Keratinocyte (primary cell): ENCODE data around the gene SLC35D2. TPM values are rescaled to one million over a fixed set of nuclear protein-coding genes. Genes with fewer than 3 reads are reported as not detected.

Source experiments
- DNase-seq: peaks from one replicate; pipeline ENCODE4 v3.0.0-alpha.2; 2011; ENCODE audit warnings: low read depth, missing footprints, low spot score
- FAIRE-seq: peaks from 2 replicates; lab custom pipeline; 2011; peaks lifted over from hg19 to GRCh38; lab: Jason Lieb, UNC
- H2AFZ ChIP-seq: 2 replicates; pipeline ENCODE4 v1.6.0; 2012; ENCODE audit warnings: low read length, control low read depth, inconsistent platforms; ENCODE audit not compliant: control insufficient read depth
- H3K27ac ChIP-seq: 2 replicates; pipeline ENCODE4 v1.5.1; 2011; ENCODE audit warnings: low read length; ENCODE audit not compliant: control insufficient read depth, insufficient read depth
- H3K27me3 ChIP-seq: 3 replicates; pipeline ENCODE4 v1.6.0; 2011; ENCODE audit warnings: low read length; ENCODE audit not compliant: control insufficient read depth, insufficient read depth; ENCODE audit errors: extremely low read depth
- H3K36me3 ChIP-seq, 2 experiments: 2 replicates in 1 of 2; 3 replicates in 1 of 2; pipeline ENCODE4 v1.5.1; 2011; ENCODE audit warnings: low read length in 2 of 2, mild to moderate bottlenecking in 1 of 2; ENCODE audit not compliant: control insufficient read depth in 2 of 2, insufficient read depth in 2 of 2; ENCODE audit errors: extremely low read depth in 1 of 2
- H3K4me1 ChIP-seq: 3 replicates; pipeline ENCODE4 v1.5.1; 2011; ENCODE audit warnings: low read length; ENCODE audit not compliant: control insufficient read depth, insufficient read depth; ENCODE audit errors: extremely low read depth
- H3K4me2 ChIP-seq: 3 replicates; pipeline ENCODE4 v1.6.0; 2011; ENCODE audit warnings: low read depth, low read length; ENCODE audit not compliant: control insufficient read depth, insufficient read depth; ENCODE audit errors: extremely low read depth
- H3K4me3 ChIP-seq, 3 experiments: fragments of 200-600 bp in 1 of 3; sonication (generic) in 1 of 3; 2 replicates in 2 of 3; 3 replicates in 1 of 3; pipeline ENCODE4 v1.5.1; 2011 to 2016; ENCODE audit warnings: low read length in 3 of 3, mild to moderate bottlenecking in 3 of 3, control low read depth in 2 of 3, inconsistent platforms in 1 of 3, low read depth in 1 of 3, mixed read lengths in 1 of 3, mixed run types in 1 of 3, moderate library complexity in 1 of 3; ENCODE audit not compliant: control insufficient read depth in 2 of 3, insufficient read depth in 2 of 3; ENCODE audit errors: extremely low read depth in 1 of 3
- H3K79me2 ChIP-seq: 2 replicates; pipeline ENCODE4 v1.6.0; 2012; ENCODE audit warnings: low read length; ENCODE audit not compliant: control insufficient read depth, insufficient read depth
- H3K9ac ChIP-seq: 3 replicates; pipeline ENCODE4 v1.6.0; 2011; ENCODE audit warnings: low read length; ENCODE audit not compliant: control insufficient read depth, insufficient read depth; ENCODE audit errors: extremely low read depth
- H3K9me1 ChIP-seq: 3 replicates; pipeline ENCODE4 v1.6.0; 2011; ENCODE audit warnings: low read length; ENCODE audit not compliant: control insufficient read depth, insufficient read depth; ENCODE audit errors: extremely low read depth
- H3K9me3 ChIP-seq: 2 replicates; pipeline ENCODE4 v1.5.1; 2012; ENCODE audit warnings: low read depth, low read length; ENCODE audit not compliant: control insufficient read depth
- H4K20me1 ChIP-seq: 3 replicates; pipeline ENCODE4 v1.6.0; 2011; ENCODE audit warnings: low read length; ENCODE audit not compliant: control insufficient read depth, insufficient read depth; ENCODE audit errors: extremely low read depth
- EZH2 ChIP-seq: IDR thresholded peaks from one replicate; pipeline ENCODE4 v1.6.1; 2012; ENCODE audit warnings: inconsistent platforms, mild to moderate bottlenecking, low read length, moderate library complexity
- dilution Hi-C: fragments of 300-500 bp; cut with MboI; formaldehyde crosslinking; loops from one replicate; pipeline ENCODE4 v1.7.0; 2020; ENCODE audit warnings: low sequenced_read_pairs; ENCODE audit not compliant: extremely low pct_ligation_motif_present
- polyA plus RNA-seq, 5 experiments: library from polyadenylated mRNA; depleted of rRNA in 3 of 5; stranded (reverse) in 3 of 5; stranded (forward) in 1 of 5; unstranded in 1 of 5; fragments of >200 nt; gene quantifications; 1 replicate in 1 of 5; 2 replicates in 3 of 5; 3 replicates in 1 of 5; pipeline versions ENCODE4 v1.2.1 to v1.2.3, GENCODE V29; 2011 to 2012; ENCODE audit warnings: missing spikeins in 2 of 5, low read depth in 1 of 5, low replicate concordance in 1 of 5
- TF ChIP-seq, protein P1 (sequence below), 3 experiments: IDR thresholded peaks in 1 of 3; conservative IDR thresholded peaks in 1 of 3; optimal IDR thresholded peaks in 1 of 3; 2 replicates in 2 of 3; 3 replicates in 1 of 3; pipeline versions ENCODE3 to v1.5.1; 2011; ENCODE audit warnings: low read length in 3 of 3, mild to moderate bottlenecking in 3 of 3, moderate library complexity in 2 of 3, control low read depth in 1 of 3, inconsistent platforms in 1 of 3; ENCODE audit not compliant: insufficient read depth in 2 of 3; ENCODE audit errors: extremely low read depth in 1 of 3

SLC35D2 gene
- polyA plus RNA-seq, 1 donor (not counting 4 experiments of a cell fraction or from before 2014, with no cell fraction given), result 20.4 TPM

DNA sequence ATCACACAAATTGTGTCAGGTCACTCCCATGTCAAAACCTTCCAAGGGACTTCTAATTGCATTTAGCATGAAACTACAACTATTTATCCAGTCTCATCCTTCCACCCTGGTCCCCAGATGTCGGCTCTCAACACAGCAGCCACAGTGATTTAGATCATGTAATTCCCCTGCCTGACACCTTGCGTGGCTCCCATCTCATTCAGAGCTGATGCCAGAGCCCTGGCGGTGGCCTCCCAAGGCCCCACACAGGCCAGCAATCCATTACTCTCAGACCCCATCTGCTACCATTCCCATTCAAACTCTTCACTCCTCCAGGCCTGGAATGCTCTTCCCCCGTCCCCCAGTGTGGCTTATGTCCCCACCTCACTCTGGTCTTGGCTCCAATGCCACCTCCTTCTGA, 2.4 kb downstream of the SLC35D2 start:
- peaks cover 17% of the 10 kb centered on the region for H3K79me2 ChIP-seq
- H3K27ac ChIP-seq, result no peak overlapping the region
- no peak overlapping the region for H3K9ac ChIP-seq
- no peak for TF ChIP-seq EZH2
- TF ChIP-seq, protein P1, sequence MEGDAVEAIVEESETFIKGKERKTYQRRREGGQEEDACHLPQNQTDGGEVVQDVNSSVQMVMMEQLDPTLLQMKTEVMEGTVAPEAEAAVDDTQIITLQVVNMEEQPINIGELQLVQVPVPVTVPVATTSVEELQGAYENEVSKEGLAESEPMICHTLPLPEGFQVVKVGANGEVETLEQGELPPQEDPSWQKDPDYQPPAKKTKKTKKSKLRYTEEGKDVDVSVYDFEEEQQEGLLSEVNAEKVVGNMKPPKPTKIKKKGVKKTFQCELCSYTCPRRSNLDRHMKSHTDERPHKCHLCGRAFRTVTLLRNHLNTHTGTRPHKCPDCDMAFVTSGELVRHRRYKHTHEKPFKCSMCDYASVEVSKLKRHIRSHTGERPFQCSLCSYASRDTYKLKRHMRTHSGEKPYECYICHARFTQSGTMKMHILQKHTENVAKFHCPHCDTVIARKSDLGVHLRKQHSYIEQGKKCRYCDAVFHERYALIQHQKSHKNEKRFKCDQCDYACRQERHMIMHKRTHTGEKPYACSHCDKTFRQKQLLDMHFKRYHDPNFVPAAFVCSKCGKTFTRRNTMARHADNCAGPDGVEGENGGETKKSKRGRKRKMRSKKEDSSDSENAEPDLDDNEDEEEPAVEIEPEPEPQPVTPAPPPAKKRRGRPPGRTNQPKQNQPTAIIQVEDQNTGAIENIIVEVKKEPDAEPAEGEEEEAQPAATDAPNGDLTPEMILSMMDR (optimal IDR thresholded peaks at IDR 0.05 in 1 of 3, IDR thresholded peaks at IDR 0.05 in 1 of 3, conservative IDR thresholded peaks at IDR 0.05 in 1 of 3; ENCODE audit: extremely low read depth in 1 of 3, insufficient read depth in 2 of 3, low read length in 3 of 3), result no peak
- no peak for FAIRE-seq
- dilution Hi-C loops, result no loop called here
- H3K36me3 ChIP-seq, result peaks cover 2 to 4% of the 10 kb centered on the region in 2 experiments
- no peak for DNase-seq
- H3K27me3 ChIP-seq, result no peaks in the 10 kb centered on the region
- H3K4me2 ChIP-seq, result no peak overlapping the region
- no peaks in the 10 kb centered on the region for H4K20me1 ChIP-seq
- peaks cover 2% of the 10 kb centered on the region for H3K9me1 ChIP-seq
- peaks cover 30% of the 10 kb centered on the region for H3K4me1 ChIP-seq
- no peak overlapping the region for H3K4me3 ChIP-seq
- no peaks in the 10 kb centered on the region for H3K9me3 ChIP-seq
- no peak overlapping the region for H2AFZ ChIP-seq

DNA sequence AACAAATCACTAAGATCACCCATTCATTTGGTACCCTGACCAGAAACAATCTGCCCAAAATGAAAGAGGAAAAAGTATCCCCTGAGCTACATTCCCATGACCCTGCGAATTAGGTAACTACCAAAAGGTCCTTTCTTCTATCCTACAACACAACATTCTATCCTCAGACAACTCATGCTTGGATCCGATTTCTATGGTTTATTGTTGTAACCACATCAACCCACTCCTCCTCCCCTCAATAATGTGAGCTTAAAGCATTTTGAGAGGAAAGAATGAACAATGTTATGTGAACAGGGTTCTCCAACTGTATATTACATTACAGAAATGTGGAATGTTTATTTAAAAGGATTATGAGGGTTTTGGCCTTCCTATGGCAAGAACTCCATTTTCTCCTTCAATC, 4.0 kb downstream of the SLC35D2 start:
- peaks cover 2% of the 10 kb centered on the region for H3K9me1 ChIP-seq

More for the DNA sequence above, 4.0 kb downstream of the SLC35D2 start:
- Histone ChIP-seq H4K20me1 (no peaks in the 10 kb centered on the region), H3K9ac (no peak overlapping the region), H3K4me3 (no peak overlapping the region), H3K27ac (no peak overlapping the region), H3K36me3 (peaks cover 2 to 4% of the 10 kb centered on the region in 2 experiments), H3K27me3 (no peaks in the 10 kb centered on the region), H3K9me3 (no peaks in the 10 kb centered on the region), H3K4me2 (no peak overlapping the region), H2AFZ (no peak overlapping the region), H3K79me2 (peaks cover 17% of the 10 kb centered on the region), H3K4me1 (peaks cover 30% of the 10 kb centered on the region)
- TF ChIP-seq, protein P1 (optimal IDR thresholded peaks at IDR 0.05 in 1 of 3, IDR thresholded peaks at IDR 0.05 in 1 of 3, conservative IDR thresholded peaks at IDR 0.05 in 1 of 3; ENCODE audit: extremely low read depth in 1 of 3, insufficient read depth in 2 of 3, low read length in 3 of 3), result no peak
- TF ChIP-seq EZH2, result no peak
- dilution Hi-C loops, result no loop called here
- DNase-seq, result no peak
- FAIRE-seq, result no peak
